ENCODE results near the gene PIP5K1C.
"Not testable (repeated sequence)": the region's sequence is repeated elsewhere in the genome, so short reads cannot be mapped to it uniquely, and the experiment has no call there.

Gene PIP5K1C

GRCh38 chr19:3584036-3584802 is 116.0 kb downstream of the PIP5K1C start:
- not testable (repeated sequence) for DNase-seq

GRCh38 chr19:3581792-3582191 is 118.5 kb downstream of the PIP5K1C start:
- DNase-seq, result not testable (repeated sequence)
